ENCODE measurements around the gene OVOL2. TPM values are rescaled to one million over a fixed set of nuclear protein-coding genes. Genes with fewer than 3 reads are reported as not detected.
A peak's percentile ranks its signal among the peaks of the same experiment; 100 is the strongest.

OVOL2 gene
- total and polyA plus RNA-seq, 2 of the 4 experiments (the other 2 are of a cell fraction): not detected

DNA sequence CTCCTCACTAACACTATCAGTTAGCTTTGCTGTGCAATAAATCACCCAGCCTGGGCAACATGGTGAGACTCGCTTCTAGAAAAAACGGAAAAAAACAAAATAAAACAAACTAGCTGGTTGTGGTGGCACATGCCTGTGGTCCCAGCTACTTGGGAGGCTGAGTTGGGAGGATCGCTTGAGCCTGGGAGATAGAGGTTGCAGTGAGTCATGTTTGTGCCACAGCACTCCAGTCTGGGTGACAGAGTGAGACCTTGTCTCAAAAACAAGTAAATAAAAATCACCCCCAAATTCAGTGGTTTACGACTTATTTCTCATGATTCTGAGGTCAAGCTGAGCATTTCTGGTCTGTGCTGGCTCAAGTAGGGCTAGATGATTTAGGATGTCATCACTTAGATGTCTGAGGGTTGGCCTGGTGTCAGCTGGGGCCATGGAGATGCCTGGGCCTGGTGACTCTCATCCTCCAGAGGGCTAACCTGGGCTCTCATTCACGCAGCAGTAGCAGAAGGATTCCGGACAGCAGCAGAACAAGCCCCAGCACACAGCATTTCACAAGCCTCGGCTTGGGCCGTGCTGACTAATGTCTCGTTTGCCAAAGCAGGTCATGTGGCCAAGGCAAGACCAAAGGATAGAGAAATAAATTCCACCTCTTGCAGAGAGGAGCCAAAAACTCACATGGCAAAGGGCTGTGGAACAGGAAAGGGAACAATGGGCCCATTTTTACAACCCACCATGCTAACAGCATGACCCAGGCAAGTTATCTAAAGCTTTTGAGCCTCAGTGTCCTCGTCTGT lies 56.4 kb downstream of the OVOL2 start:
- intact Hi-C loops (cut with micrococcal nuclease): no loop called here
- no peak overlapping the region for H4K91ac ChIP-seq (ENCODE audit: insufficient read depth, low read depth, low read length)
- H3K4me1 ChIP-seq (ENCODE audit: control insufficient read depth, insufficient read depth, low read length): peaks cover 10% of the 10 kb centered on the region; the same call in 1 of the 2 replicates
- H2BK15ac ChIP-seq (ENCODE audit: low read depth, low read length): no peak overlapping the region
- no peak overlapping the region for H3K27ac ChIP-seq (ENCODE audit: insufficient read depth, low read length)
- in situ Hi-C loops (cut with MboI; ENCODE audit: low sequenced_read_pairs): no loop called here
- H3K56ac ChIP-seq (ENCODE audit: extremely low read depth, insufficient read depth, low read length): no peak overlapping the region
- no peaks in the 10 kb centered on the region for H3K36me3 ChIP-seq (ENCODE audit: control insufficient read depth, insufficient read depth, low read length)
- peak; percentile 69 for DNase-seq
- WGBS, 2 experiments (ENCODE audit: extremely low coverage in 2 of 2, insufficient read length in 1 of 2): no CpG with 5 or more reads among the region's 10 CpGs
- no peaks in the 10 kb centered on the region for H3K9me3 ChIP-seq (ENCODE audit: control insufficient read depth, insufficient read depth, low read length)
- no peak overlapping the region for H3K23ac ChIP-seq (ENCODE audit: low read depth, low read length)
- H3K9ac ChIP-seq (ENCODE audit: low read depth, low read length): no peak overlapping the region
- H3K4me2 ChIP-seq (ENCODE audit: low read depth, low read length): no peak overlapping the region
- H3K9me1 ChIP-seq (ENCODE audit: insufficient read depth, low read length): peaks cover 9% of the 10 kb centered on the region
- H3K14ac ChIP-seq (replicated peaks; ENCODE audit: low read depth, low read length): no peak overlapping the region
- H2BK120ac ChIP-seq (ENCODE audit: low read depth, low read length): no peak overlapping the region
- H3K27me3 ChIP-seq (ENCODE audit: control insufficient read depth, insufficient read depth, low read length): peaks cover 4% of the 10 kb centered on the region; the same call in 1 of the 2 replicates
- H2AK5ac ChIP-seq (ENCODE audit: low read depth, low read length): no peak overlapping the region; the same call in 1 of the 2 replicates
- peak overlapping the region; percentile 67 for H2AFZ ChIP-seq (replicated peaks; ENCODE audit: low read length, poor library complexity)
- peak; percentile 81 for ATAC-seq (ENCODE audit: low read depth)
- TF ChIP-seq, protein P1, sequence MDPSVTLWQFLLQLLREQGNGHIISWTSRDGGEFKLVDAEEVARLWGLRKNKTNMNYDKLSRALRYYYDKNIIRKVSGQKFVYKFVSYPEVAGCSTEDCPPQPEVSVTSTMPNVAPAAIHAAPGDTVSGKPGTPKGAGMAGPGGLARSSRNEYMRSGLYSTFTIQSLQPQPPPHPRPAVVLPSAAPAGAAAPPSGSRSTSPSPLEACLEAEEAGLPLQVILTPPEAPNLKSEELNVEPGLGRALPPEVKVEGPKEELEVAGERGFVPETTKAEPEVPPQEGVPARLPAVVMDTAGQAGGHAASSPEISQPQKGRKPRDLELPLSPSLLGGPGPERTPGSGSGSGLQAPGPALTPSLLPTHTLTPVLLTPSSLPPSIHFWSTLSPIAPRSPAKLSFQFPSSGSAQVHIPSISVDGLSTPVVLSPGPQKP (IDR thresholded peaks at IDR 0.05; ENCODE audit: borderline replicate concordance, low read depth, low read length): no peak
- peak; percentile 65 for TF ChIP-seq CEBPB (IDR thresholded peaks at IDR 0.05; ENCODE audit: low read depth, low read length)
- TF ChIP-seq, protein P2, sequence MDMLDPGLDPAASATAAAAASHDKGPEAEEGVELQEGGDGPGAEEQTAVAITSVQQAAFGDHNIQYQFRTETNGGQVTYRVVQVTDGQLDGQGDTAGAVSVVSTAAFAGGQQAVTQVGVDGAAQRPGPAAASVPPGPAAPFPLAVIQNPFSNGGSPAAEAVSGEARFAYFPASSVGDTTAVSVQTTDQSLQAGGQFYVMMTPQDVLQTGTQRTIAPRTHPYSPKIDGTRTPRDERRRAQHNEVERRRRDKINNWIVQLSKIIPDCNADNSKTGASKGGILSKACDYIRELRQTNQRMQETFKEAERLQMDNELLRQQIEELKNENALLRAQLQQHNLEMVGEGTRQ (IDR thresholded peaks at IDR 0.05; ENCODE audit: low read depth, low read length): peak; percentile 83
- H3K79me1 ChIP-seq (ENCODE audit: low read depth in 1 of 2, low read length in 2 of 2): no peaks in the 10 kb centered on the region
- POLR2A ChIA-PET (ENCODE audit: unreplicated experiment): no interaction called here
- no peak overlapping the region for H3K4ac ChIP-seq (ENCODE audit: low read depth, low read length)
- BruUV-seq (replicated peaks): no TSS peak
- H4K5ac ChIP-seq (ENCODE audit: low read depth, low read length): no peak overlapping the region
- H4K8ac ChIP-seq (ENCODE audit: low read depth in 2 of 2, low read length in 2 of 2): no peak overlapping the region
- no peak overlapping the region for H2AK9ac ChIP-seq (replicated peaks; ENCODE audit: low read depth, low read length, poor library complexity)
- no peak overlapping the region for H3K4me3 ChIP-seq (ENCODE audit: insufficient read depth, low read depth, low read length)
- H4K20me1 ChIP-seq (ENCODE audit: insufficient read depth, low read length): no peaks in the 10 kb centered on the region
- dilution Hi-C loops (cut with HindIII; ENCODE audit: low sequenced_read_pairs, unreplicated experiment): no loop called here
- CTCF ChIA-PET: no interaction called here
- no peak overlapping the region for H2BK20ac ChIP-seq (ENCODE audit: low read depth, low read length)
- no peak overlapping the region for H3K18ac ChIP-seq (ENCODE audit: low read depth, low read length)
- no peak overlapping the region for H2BK5ac ChIP-seq (ENCODE audit: low read depth, low read length, poor library complexity, severe bottlenecking)

All from IMR-90 (cell line).